MM.1S (cell line): ENCODE measurements around the gene CCSER1.

Experiments used
- DNase-seq: peaks from one replicate; pipeline ENCODE4 v3.0.0-alpha.2; 2015
- H2AFZ ChIP-seq: fragments of 300-600 bp; sonication (generic); 2 replicates; pipeline ENCODE4 v1.6.0; 2016; ENCODE audit warnings: antibody characterized with exemption, low read length
- H3F3A ChIP-seq: fragments of 300-600 bp; sonication (generic); 2 replicates; pipeline ENCODE4 v1.6.1; 2016; ENCODE audit warnings: mild to moderate bottlenecking, antibody characterized with exemption, low read length, moderate library complexity, mixed read lengths; ENCODE audit not compliant: insufficient read depth
- H3K27ac ChIP-seq: fragments of 300-600 bp; sonication (generic); 2 replicates; pipeline ENCODE4 v1.5.1; 2016; ENCODE audit warnings: mild to moderate bottlenecking, low read length
- H3K27me3 ChIP-seq: fragments of 300-600 bp; sonication (generic); replicated peaks from 2 replicates; pipeline ENCODE4 v1.6.0; 2016; ENCODE audit warnings: low read length; ENCODE audit not compliant: insufficient read depth
- H3K36me3 ChIP-seq: fragments of 300-600 bp; sonication (generic); replicated peaks from 2 replicates; pipeline ENCODE4 v1.6.1; 2016; ENCODE audit warnings: mild to moderate bottlenecking, low read length, mixed read lengths; ENCODE audit not compliant: insufficient read depth
- H3K4me1 ChIP-seq: fragments of 300-600 bp; sonication (generic); 2 replicates; pipeline ENCODE4 v1.6.1; 2016; ENCODE audit warnings: low read length, mixed read lengths
- H3K4me2 ChIP-seq: fragments of 300-600 bp; sonication (generic); 2 replicates; pipeline ENCODE4 v1.6.0; 2016; ENCODE audit warnings: low read depth, low read length
- H3K4me3 ChIP-seq: fragments of 300-600 bp; sonication (generic); 2 replicates; pipeline ENCODE4 v1.5.1; 2016; ENCODE audit warnings: low read length, mixed read lengths
- H3K79me2 ChIP-seq: fragments of 300-600 bp; sonication (generic); 2 replicates; pipeline ENCODE4 v1.6.1; 2016; ENCODE audit warnings: mixed run types, low read length, mixed read lengths
- H3K9ac ChIP-seq: fragments of 300-600 bp; sonication (generic); 2 replicates; pipeline ENCODE4 v1.6.1; 2016; ENCODE audit warnings: low read length, mixed read lengths
- H3K9me2 ChIP-seq: fragments of 300-600 bp; sonication (generic); replicated peaks from 2 replicates; pipeline ENCODE4 v1.6.1; 2016; ENCODE audit warnings: mild to moderate bottlenecking, low read length, mixed read lengths; ENCODE audit not compliant: insufficient read depth
- H3K9me3 ChIP-seq: fragments of 300-600 bp; sonication (generic); replicated peaks from 2 replicates; pipeline ENCODE4 v1.6.1; 2016; ENCODE audit warnings: mild to moderate bottlenecking, low read length, mixed read lengths; ENCODE audit not compliant: insufficient read depth
- H4K20me1 ChIP-seq: fragments of 300-600 bp; sonication (generic); 2 replicates; pipeline ENCODE4 v1.6.1; 2016; ENCODE audit warnings: mild to moderate bottlenecking, low read length, moderate library complexity, mixed read lengths; ENCODE audit not compliant: insufficient read depth
- CTCF ChIP-seq: fragments of 300-600 bp; sonication (generic); IDR thresholded peaks from 2 replicates; pipeline ENCODE4 v1.5.1; 2016; ENCODE audit warnings: antibody characterized with exemption, low read length, mixed read lengths
- EZH2 ChIP-seq: fragments of 300-600 bp; sonication (generic); optimal IDR thresholded peaks from 2 replicates; pipeline ENCODE3; 2017; ENCODE audit warnings: low read depth, mild to moderate bottlenecking, antibody characterized with exemption, low read length, mixed read lengths
- EZH2phosphoT487 ChIP-seq: fragments of 300-600 bp; sonication (generic); IDR thresholded peaks from 2 replicates; pipeline ENCODE4 v1.6.1; 2018; ENCODE audit warnings: antibody characterized with exemption, low read length

Gene CCSER1

GRCh38 chr4:90545380-90545779 lies 418.2 kb downstream of the CCSER1 start:
- no peaks in the 10 kb centered on the region for H3F3A ChIP-seq
- no peaks in the 10 kb centered on the region for H3K79me2 ChIP-seq
- no peaks in the 10 kb centered on the region for H3K36me3 ChIP-seq
- no peaks in the 10 kb centered on the region for H3K27me3 ChIP-seq
- no peak overlapping the region for H2AFZ ChIP-seq
- no peak overlapping the region for H3K9ac ChIP-seq
- H3K4me1 ChIP-seq = no peaks in the 10 kb centered on the region
- no peaks in the 10 kb centered on the region for H3K9me2 ChIP-seq
- H3K9me3 ChIP-seq = no peaks in the 10 kb centered on the region
- no peak overlapping the region for H3K4me3 ChIP-seq
- no peak for DNase-seq
- H3K27ac ChIP-seq = no peak overlapping the region
- H3K4me2 ChIP-seq = no peak overlapping the region
- no peak for TF ChIP-seq CTCF
- no peak for TF ChIP-seq EZH2
- TF ChIP-seq EZH2phosphoT487 = no peak
- no peaks in the 10 kb centered on the region for H4K20me1 ChIP-seq

GRCh38 chr4:90546114-90546513 lies 418.9 kb downstream of the CCSER1 start:
- no peak overlapping the region for H3K9ac ChIP-seq
- H3K36me3 ChIP-seq = no peaks in the 10 kb centered on the region
- H3K27ac ChIP-seq = no peak overlapping the region
- no peaks in the 10 kb centered on the region for H3F3A ChIP-seq
- no peaks in the 10 kb centered on the region for H3K9me3 ChIP-seq
- no peaks in the 10 kb centered on the region for H3K79me2 ChIP-seq
- H2AFZ ChIP-seq = no peak overlapping the region
- H3K4me2 ChIP-seq = no peak overlapping the region
- H3K9me2 ChIP-seq = no peaks in the 10 kb centered on the region
- H3K27me3 ChIP-seq = no peaks in the 10 kb centered on the region
- H3K4me3 ChIP-seq = no peak overlapping the region
- H3K4me1 ChIP-seq = no peaks in the 10 kb centered on the region
- TF ChIP-seq EZH2 = no peak
- TF ChIP-seq CTCF = no peak
- TF ChIP-seq EZH2phosphoT487 = no peak
- H4K20me1 ChIP-seq = no peaks in the 10 kb centered on the region
- DNase-seq = no peak

- no peaks in the 10 kb centered on the region for H3K4me1 ChIP-seq
- H2AFZ ChIP-seq = no peak overlapping the region
- DNase-seq = no peak
- no peak overlapping the region for H3K27ac ChIP-seq
- no peaks in the 10 kb centered on the region for H3K27me3 ChIP-seq
- no peak overlapping the region for H3K4me3 ChIP-seq
- no peak overlapping the region for H3K9ac ChIP-seq
- no peak overlapping the region for H3K4me2 ChIP-seq
- H3K36me3 ChIP-seq = no peaks in the 10 kb centered on the region
- H3F3A ChIP-seq = no peaks in the 10 kb centered on the region
- TF ChIP-seq EZH2 = no peak
- TF ChIP-seq EZH2phosphoT487 = no peak
- no peak for TF ChIP-seq CTCF
- H3K9me2 ChIP-seq = no peaks in the 10 kb centered on the region
- no peaks in the 10 kb centered on the region for H3K79me2 ChIP-seq
- H4K20me1 ChIP-seq = no peaks in the 10 kb centered on the region
- H3K9me3 ChIP-seq = no peaks in the 10 kb centered on the region
Measured at GRCh38 chr4:90570615-90571014, 443.4 kb downstream of the CCSER1 start.
